DND-41 (cell line): ENCODE results near the gene SYNE1.

Source experiments
- EZH2 ChIP-seq: IDR thresholded peaks from 3 replicates; pipeline ENCODE4 v1.6.1; 2012; ENCODE audit warnings: borderline replicate concordance, low read depth, mild to moderate bottlenecking, moderate library complexity, low read length, inconsistent platforms; ENCODE audit not compliant: severe bottlenecking
- TF ChIP-seq, protein P1 (sequence below): IDR thresholded peaks from 2 replicates; pipeline ENCODE4 v1.5.1; 2012; ENCODE audit warnings: borderline replicate concordance, low read length, moderate library complexity, mild to moderate bottlenecking; ENCODE audit not compliant: poor library complexity, severe bottlenecking; ENCODE audit errors: extremely low read depth

GRCh38 chr6:152685819-152686218 lies 48.7 kb upstream of the SYNE1 start:
- TF ChIP-seq, protein P1, sequence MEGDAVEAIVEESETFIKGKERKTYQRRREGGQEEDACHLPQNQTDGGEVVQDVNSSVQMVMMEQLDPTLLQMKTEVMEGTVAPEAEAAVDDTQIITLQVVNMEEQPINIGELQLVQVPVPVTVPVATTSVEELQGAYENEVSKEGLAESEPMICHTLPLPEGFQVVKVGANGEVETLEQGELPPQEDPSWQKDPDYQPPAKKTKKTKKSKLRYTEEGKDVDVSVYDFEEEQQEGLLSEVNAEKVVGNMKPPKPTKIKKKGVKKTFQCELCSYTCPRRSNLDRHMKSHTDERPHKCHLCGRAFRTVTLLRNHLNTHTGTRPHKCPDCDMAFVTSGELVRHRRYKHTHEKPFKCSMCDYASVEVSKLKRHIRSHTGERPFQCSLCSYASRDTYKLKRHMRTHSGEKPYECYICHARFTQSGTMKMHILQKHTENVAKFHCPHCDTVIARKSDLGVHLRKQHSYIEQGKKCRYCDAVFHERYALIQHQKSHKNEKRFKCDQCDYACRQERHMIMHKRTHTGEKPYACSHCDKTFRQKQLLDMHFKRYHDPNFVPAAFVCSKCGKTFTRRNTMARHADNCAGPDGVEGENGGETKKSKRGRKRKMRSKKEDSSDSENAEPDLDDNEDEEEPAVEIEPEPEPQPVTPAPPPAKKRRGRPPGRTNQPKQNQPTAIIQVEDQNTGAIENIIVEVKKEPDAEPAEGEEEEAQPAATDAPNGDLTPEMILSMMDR = no peak
- TF ChIP-seq EZH2 = no peak
